H9 (cell line): ENCODE results near the gene HEATR3. TPM values are rescaled to one million over a fixed set of nuclear protein-coding genes. Genes with fewer than 3 reads are reported as not detected.

ENCODE experiments used
- DNase-seq: peaks from one replicate; pipeline ENCODE4 v3.0.0-alpha.2; 2017
- H2AFZ ChIP-seq: one replicate; pipeline ENCODE4 v1.6.1; 2013; ENCODE audit warnings: mild to moderate bottlenecking, low read length, control low read depth, moderate library complexity
- H2AK5ac ChIP-seq: 2 replicates; pipeline ENCODE4 v1.6.1; 2013; ENCODE audit warnings: low read length, control low read depth, mixed read lengths; ENCODE audit not compliant: insufficient read length
- H2BK120ac ChIP-seq: one replicate; pipeline ENCODE4 v1.6.1; 2013; ENCODE audit warnings: low read depth, mild to moderate bottlenecking, low read length, control low read depth, inconsistent platforms; ENCODE audit not compliant: poor library complexity, severe bottlenecking
- H2BK12ac ChIP-seq: 2 replicates; pipeline ENCODE4 v1.6.1; 2013; ENCODE audit warnings: low read length, control low read depth, mixed read lengths, low read depth; ENCODE audit not compliant: insufficient read length
- H2BK15ac ChIP-seq: 2 replicates; pipeline ENCODE4 v1.6.1; 2013; ENCODE audit warnings: low read depth, low read length, control low read depth
- H2BK20ac ChIP-seq: one replicate; pipeline ENCODE4 v1.6.1; 2013; ENCODE audit warnings: low read depth, mild to moderate bottlenecking, low read length, control low read depth, inconsistent platforms; ENCODE audit not compliant: poor library complexity, severe bottlenecking
- H2BK5ac ChIP-seq: 2 replicates; pipeline ENCODE4 v1.6.1; 2013; ENCODE audit warnings: low read length, control low read depth, mixed read lengths; ENCODE audit not compliant: insufficient read length
- H3K14ac ChIP-seq: 2 replicates; pipeline ENCODE4 v1.6.1; 2013; ENCODE audit warnings: low read length, control low read depth; ENCODE audit not compliant: insufficient read depth
- H3K18ac ChIP-seq: 2 replicates; pipeline ENCODE4 v1.6.1; 2013; ENCODE audit warnings: low read depth, mild to moderate bottlenecking, mixed read lengths, low read length, control low read depth; ENCODE audit not compliant: insufficient read length
- H3K23ac ChIP-seq: 2 replicates; pipeline ENCODE4 v1.6.1; 2013; ENCODE audit warnings: low read length, control low read depth, mixed read lengths, low read depth; ENCODE audit not compliant: insufficient read length
- H3K23me2 ChIP-seq: 2 replicates; pipeline ENCODE4 v1.6.1; 2013; ENCODE audit warnings: low read depth, mild to moderate bottlenecking, mixed read lengths, low read length, control low read depth; ENCODE audit not compliant: insufficient read length, poor library complexity, severe bottlenecking
- H3K27ac ChIP-seq: 2 replicates; pipeline ENCODE4 v1.5.1; 2013; ENCODE audit warnings: low read length, control low read depth, mixed read lengths, low read depth; ENCODE audit not compliant: insufficient read length
- H3K27me3 ChIP-seq: 2 replicates; pipeline ENCODE4 v1.6.1; 2013; ENCODE audit warnings: low read length, control low read depth, inconsistent platforms; ENCODE audit not compliant: insufficient read depth
- H3K4ac ChIP-seq: 2 replicates; pipeline ENCODE4 v1.6.1; 2013; ENCODE audit warnings: low read depth, mild to moderate bottlenecking, control low read depth, inconsistent platforms, low read length, moderate library complexity
- H3K4me1 ChIP-seq: 2 replicates; pipeline ENCODE4 v1.6.1; 2013; ENCODE audit warnings: low read length, control low read depth, inconsistent platforms; ENCODE audit not compliant: insufficient read depth
- H3K4me2 ChIP-seq: 2 replicates; pipeline ENCODE4 v1.6.1; 2013; ENCODE audit warnings: low read length, control low read depth, mixed read lengths; ENCODE audit not compliant: insufficient read length, insufficient read depth
- H3K56ac ChIP-seq: 2 replicates; pipeline ENCODE4 v1.6.1; 2013; ENCODE audit warnings: low read depth, mild to moderate bottlenecking, mixed read lengths, low read length, control low read depth; ENCODE audit not compliant: insufficient read length
- H3K79me1 ChIP-seq: 2 replicates; pipeline ENCODE4 v1.6.1; 2013; ENCODE audit warnings: low read depth, mild to moderate bottlenecking, moderate library complexity, low read length, control low read depth, inconsistent platforms; ENCODE audit not compliant: insufficient read depth, poor library complexity, severe bottlenecking
- H3K79me2 ChIP-seq: 2 replicates; pipeline ENCODE4 v1.6.1; 2013; ENCODE audit warnings: low read length, control low read depth, inconsistent platforms; ENCODE audit not compliant: insufficient read depth
- H3K9ac ChIP-seq: 2 replicates; pipeline ENCODE4 v1.6.1; 2013; ENCODE audit warnings: low read length, control low read depth, mixed read lengths; ENCODE audit not compliant: insufficient read length; ENCODE audit errors: extremely low read depth
- H3K9me3 ChIP-seq: one replicate; pipeline ENCODE4 v1.6.1; 2013; ENCODE audit warnings: low read depth, low read length, inconsistent platforms; ENCODE audit not compliant: control insufficient read depth
- H3T11ph ChIP-seq: one replicate; pipeline ENCODE4 v1.6.1; 2013; ENCODE audit warnings: mild to moderate bottlenecking, low read length, control low read depth, inconsistent platforms
- H4K20me1 ChIP-seq: one replicate; pipeline ENCODE4 v1.6.1; 2013; ENCODE audit not compliant: control insufficient read depth, insufficient read length, insufficient read depth
- H4K5ac ChIP-seq: 2 replicates; pipeline ENCODE4 v1.6.1; 2013; ENCODE audit warnings: low read depth, mild to moderate bottlenecking, mixed read lengths, low read length, control low read depth; ENCODE audit not compliant: insufficient read length
- H4K8ac ChIP-seq: replicated peaks from 2 replicates; pipeline ENCODE4 v1.6.1; 2013; ENCODE audit warnings: low read length, control low read depth, mixed read lengths, low read depth; ENCODE audit not compliant: insufficient read length
- H4K91ac ChIP-seq: 2 replicates; pipeline ENCODE4 v1.6.1; 2013; ENCODE audit warnings: low read depth, mild to moderate bottlenecking, moderate library complexity, mixed read lengths, low read length, control low read depth; ENCODE audit not compliant: insufficient read length
- H3K27ac Mint-ChIP-seq, 3 experiments: 2 replicates in 2 of 3; 3 replicates in 1 of 3; pipeline ENCODE4 v1.8.0; 2020 to 2021; ENCODE audit warnings: mixed read lengths in 3 of 3, mild to moderate bottlenecking in 1 of 3, moderate library complexity in 1 of 3
- H3K27me3 Mint-ChIP-seq: 2 replicates; pipeline ENCODE4 v1.8.0; 2021; ENCODE audit warnings: low read depth, mild to moderate bottlenecking, moderate library complexity, mixed read lengths
- H3K36me3 Mint-ChIP-seq, 3 experiments: 2 replicates in 2 of 3; 3 replicates in 1 of 3; pipeline ENCODE4 v1.8.0; 2020 to 2021; ENCODE audit warnings: low read depth in 3 of 3, mixed read lengths in 3 of 3; ENCODE audit not compliant: insufficient read depth in 1 of 3
- H3K4me1 Mint-ChIP-seq, 2 experiments: 2 replicates each; pipeline ENCODE4 v1.8.0; 2020; ENCODE audit warnings: mixed read lengths in 2 of 2
- H3K4me3 Mint-ChIP-seq, 2 experiments: 2 replicates in 1 of 2; 3 replicates in 1 of 2; pipeline ENCODE4 v1.8.0; 2020 to 2021; ENCODE audit warnings: mild to moderate bottlenecking in 2 of 2, mixed read lengths in 2 of 2, moderate library complexity in 1 of 2
- H3K9me3 Mint-ChIP-seq, 2 experiments: 2 replicates in 1 of 2; 3 replicates in 1 of 2; pipeline ENCODE4 v1.8.0; 2020; ENCODE audit warnings: mild to moderate bottlenecking in 2 of 2, mixed read lengths in 2 of 2, moderate library complexity in 1 of 2
- CTCF ChIP-seq: fragments of 200-600 bp; sonication (generic); conservative IDR thresholded peaks from 3 replicates; pipeline ENCODE4 v1.8.0; 2021; ENCODE audit warnings: antibody characterized with exemption, mild to moderate bottlenecking
- WGBS: extraction: QIAGEN DNeasy Blood & Tissue Kit; methylation state at CpG from one replicate; pipeline ENCODE4 v1.1.7; 2013; ENCODE audit warnings: missing lambda C conversion rate, low lambda C conversion rate, mixed read lengths; ENCODE audit not compliant: insufficient read length; ENCODE audit errors: extremely low coverage; 5-methylcytosine and 5-hydroxymethylcytosine counted together
- total RNA-seq: library from RNA; stranded (reverse); gene quantifications from 2 replicates; pipeline ENCODE4 v1.2.1, GENCODE V29; 2021

The HEATR3 gene
- total RNA-seq, 1 experiment from 2014 or later, result 26.5 TPM

GRCh38 chr16:50093607-50094539 is 28.1 kb downstream of the HEATR3 start:
- no peak overlapping the region for H2AK5ac ChIP-seq
- peaks cover 11 to 38% (median 25%) of the 10 kb centered on the region in 3 experiments; a peak in 6 of 7 replicates for H3K36me3 Mint-ChIP-seq
- no peak for DNase-seq
- no peak overlapping the region for H4K5ac ChIP-seq
- H3K18ac ChIP-seq, result no peak overlapping the region
- H3K9ac ChIP-seq, result no peak overlapping the region
- no peaks in the 10 kb centered on the region for H3K23me2 ChIP-seq
- no peak for TF ChIP-seq CTCF
- no peak overlapping the region for H2BK15ac ChIP-seq
- H4K91ac ChIP-seq, result no peak overlapping the region
- no peak overlapping the region for H3K56ac ChIP-seq
- H3K27ac Mint-ChIP-seq, result peak overlapping the region; percentile 4 to 59 (median 17); a peak in 2 of 7 replicates
- no peak overlapping the region for H3K4me2 ChIP-seq
- no peaks in the 10 kb centered on the region for H3K79me2 ChIP-seq
- H2BK120ac ChIP-seq, result no peak overlapping the region
- no peak overlapping the region for H3T11ph ChIP-seq
- no peaks in the 10 kb centered on the region for H3K27me3 Mint-ChIP-seq
- no peaks in the 10 kb centered on the region for H3K4me1 Mint-ChIP-seq
- no peaks in the 10 kb centered on the region for H4K20me1 ChIP-seq
- no CpG with 5 or more reads among the region's 12 CpGs for WGBS
- no peaks in the 10 kb centered on the region for H3K79me1 ChIP-seq
- H2AFZ ChIP-seq, result no peak overlapping the region
- H3K4me3 Mint-ChIP-seq, result no peak overlapping the region
- no peak overlapping the region for H4K8ac ChIP-seq
- H3K27ac ChIP-seq, result no peak overlapping the region
- no peak overlapping the region for H2BK20ac ChIP-seq
- no peaks in the 10 kb centered on the region for H3K4me1 ChIP-seq
- H2BK12ac ChIP-seq, result no peak overlapping the region
- H2BK5ac ChIP-seq, result no peak overlapping the region
- no peaks in the 10 kb centered on the region for H3K27me3 ChIP-seq
- H3K23ac ChIP-seq, result no peak overlapping the region
- H3K9me3 Mint-ChIP-seq, result no peaks in the 10 kb centered on the region
- no peaks in the 10 kb centered on the region for H3K9me3 ChIP-seq
- no peak overlapping the region for H3K4ac ChIP-seq
- H3K14ac ChIP-seq, result no peak overlapping the region
